Measurements from ENCODE around the gene AATK. TPM values are rescaled to one million over a fixed set of nuclear protein-coding genes. Genes with fewer than 3 reads are reported as not detected.

The AATK gene
- total RNA-seq, 1 experiment from 2014 or later = 1.1 TPM

DNA sequence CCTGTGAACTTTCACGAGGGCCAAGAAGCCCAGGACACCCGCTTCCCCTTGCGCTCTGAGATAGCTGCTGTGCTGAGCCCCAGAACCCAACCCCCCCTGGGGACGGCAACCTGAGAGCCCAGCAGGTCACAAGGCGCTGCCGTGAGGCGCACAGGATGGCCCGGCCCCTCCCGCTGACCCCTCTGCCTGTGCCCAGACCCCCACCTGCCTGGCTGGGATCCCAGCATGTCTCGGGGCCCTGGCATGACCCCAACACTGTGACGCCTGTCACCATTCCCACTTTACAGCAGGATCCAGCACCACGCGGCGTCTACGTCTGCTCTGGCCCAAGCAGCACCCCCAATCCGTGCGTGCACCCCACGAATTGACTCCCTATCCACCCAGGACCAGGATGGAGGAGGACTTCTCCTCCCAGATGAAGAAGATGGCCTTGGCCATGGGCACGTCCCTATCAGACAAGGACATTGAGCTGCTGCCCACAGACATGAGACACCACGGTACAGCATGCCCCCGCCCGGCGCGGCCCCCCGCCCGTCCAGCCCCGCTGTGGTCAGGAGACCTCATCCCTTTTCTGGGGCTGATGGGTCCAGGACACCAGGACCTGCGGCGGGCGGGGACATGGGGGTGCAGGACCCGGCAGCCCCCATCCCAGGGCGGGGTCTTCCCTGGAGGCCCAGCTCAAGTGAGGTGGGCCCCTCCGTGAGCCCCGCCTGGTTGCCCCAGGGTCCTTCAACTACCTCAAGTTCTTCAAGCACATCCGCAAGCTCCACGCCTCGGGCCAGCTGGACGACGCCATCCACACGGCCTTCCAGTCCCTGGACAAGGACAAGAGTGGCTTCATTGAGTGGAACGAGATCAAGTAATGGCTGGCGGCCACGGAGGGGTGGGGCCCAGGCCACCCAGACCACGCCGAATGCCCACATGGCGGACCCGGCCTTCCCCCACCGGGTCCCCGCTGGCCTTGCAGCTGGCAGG, 15.1 kb upstream of the AATK start:
- H3K9me3 ChIP-seq (ENCODE audit: low read length) = no peaks in the 10 kb centered on the region
- H3K36me3 ChIP-seq (ENCODE audit: low read depth, low read length) = no peaks in the 10 kb centered on the region
- TF ChIP-seq, protein P1, sequence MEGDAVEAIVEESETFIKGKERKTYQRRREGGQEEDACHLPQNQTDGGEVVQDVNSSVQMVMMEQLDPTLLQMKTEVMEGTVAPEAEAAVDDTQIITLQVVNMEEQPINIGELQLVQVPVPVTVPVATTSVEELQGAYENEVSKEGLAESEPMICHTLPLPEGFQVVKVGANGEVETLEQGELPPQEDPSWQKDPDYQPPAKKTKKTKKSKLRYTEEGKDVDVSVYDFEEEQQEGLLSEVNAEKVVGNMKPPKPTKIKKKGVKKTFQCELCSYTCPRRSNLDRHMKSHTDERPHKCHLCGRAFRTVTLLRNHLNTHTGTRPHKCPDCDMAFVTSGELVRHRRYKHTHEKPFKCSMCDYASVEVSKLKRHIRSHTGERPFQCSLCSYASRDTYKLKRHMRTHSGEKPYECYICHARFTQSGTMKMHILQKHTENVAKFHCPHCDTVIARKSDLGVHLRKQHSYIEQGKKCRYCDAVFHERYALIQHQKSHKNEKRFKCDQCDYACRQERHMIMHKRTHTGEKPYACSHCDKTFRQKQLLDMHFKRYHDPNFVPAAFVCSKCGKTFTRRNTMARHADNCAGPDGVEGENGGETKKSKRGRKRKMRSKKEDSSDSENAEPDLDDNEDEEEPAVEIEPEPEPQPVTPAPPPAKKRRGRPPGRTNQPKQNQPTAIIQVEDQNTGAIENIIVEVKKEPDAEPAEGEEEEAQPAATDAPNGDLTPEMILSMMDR (conservative IDR thresholded peaks at IDR 0.05; ENCODE audit: low read depth, low read length) = no peak
- TF ChIP-seq EZH2 (IDR thresholded peaks at IDR 0.05; ENCODE audit: low read length, unreplicated experiment) = no peak
- no peak for TF ChIP-seq EZH2phosphoT487 (IDR thresholded peaks at IDR 0.05; ENCODE audit: borderline replicate concordance, low read length)
- no TSS peak for BruUV-seq (replicated peaks)
- H4K20me1 ChIP-seq (ENCODE audit: low read length) = no peaks in the 10 kb centered on the region
- ChIA-PET CTCF (no interaction called here), POLR2A (ENCODE audit: unreplicated experiment) (no interaction called here)
- H3F3A ChIP-seq (ENCODE audit: low read length, unreplicated experiment) = no peaks in the 10 kb centered on the region
- no peak overlapping the region for H3K4me2 ChIP-seq (ENCODE audit: low read length)
- H3K9me2 ChIP-seq (replicated peaks; ENCODE audit: low read length) = no peaks in the 10 kb centered on the region
- no peak overlapping the region for H2AFZ ChIP-seq (ENCODE audit: low read length)
- no peak overlapping the region for H3K4me3 ChIP-seq (ENCODE audit: low read length)
- no peaks in the 10 kb centered on the region for H3K4me1 ChIP-seq (ENCODE audit: insufficient read depth, low read length)
- no peak overlapping the region for H3K9ac ChIP-seq (ENCODE audit: low read length)
- no peaks in the 10 kb centered on the region for H3K79me2 ChIP-seq (ENCODE audit: low read length)
- intact Hi-C loops (cut with micrococcal nuclease) = no loop called here
- H3K27me3 ChIP-seq (ENCODE audit: low read length) = no peaks in the 10 kb centered on the region
- ATAC-seq (no peak), DNase-seq (no peak)
- no peak overlapping the region for H3K27ac ChIP-seq (ENCODE audit: low read length)

DNA sequence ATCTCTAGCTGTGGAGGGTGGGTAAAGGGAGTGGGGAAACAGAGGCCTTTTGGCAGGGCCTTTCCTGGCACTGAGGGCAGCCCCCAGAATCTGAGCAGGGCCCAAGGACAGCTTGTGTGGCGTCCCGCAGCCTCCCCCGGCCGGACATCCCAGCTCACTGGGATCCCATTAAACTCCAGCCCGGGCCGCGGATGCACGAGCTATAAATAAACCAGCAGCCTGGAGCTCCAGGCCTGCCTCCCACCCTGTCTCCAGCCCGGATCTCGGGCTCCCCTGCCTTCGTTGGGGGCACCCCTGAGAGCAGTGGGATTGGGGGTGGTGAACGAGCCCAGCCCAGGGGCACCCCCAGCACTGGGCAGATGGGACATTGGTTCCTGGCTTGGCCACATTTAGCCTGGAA, 13.8 kb upstream of the AATK start:
- no peak overlapping the region for H3K4me2 ChIP-seq (ENCODE audit: low read length)
- H2AFZ ChIP-seq (ENCODE audit: low read length) = no peak overlapping the region
- no peaks in the 10 kb centered on the region for H3F3A ChIP-seq (ENCODE audit: low read length, unreplicated experiment)
- no peaks in the 10 kb centered on the region for H3K4me1 ChIP-seq (ENCODE audit: insufficient read depth, low read length)
- intact Hi-C loops (cut with micrococcal nuclease) = no loop called here
- CTCF ChIA-PET = no interaction called here
- TF ChIP-seq EZH2 (IDR thresholded peaks at IDR 0.05; ENCODE audit: low read length, unreplicated experiment) = no peak
- TF ChIP-seq, protein P1 (conservative IDR thresholded peaks at IDR 0.05; ENCODE audit: low read depth, low read length) = no peak
- TF ChIP-seq EZH2phosphoT487 (IDR thresholded peaks at IDR 0.05; ENCODE audit: borderline replicate concordance, low read length) = no peak
- BruUV-seq (replicated peaks) = no TSS peak
- ATAC-seq = no peak
- no peaks in the 10 kb centered on the region for H3K9me2 ChIP-seq (replicated peaks; ENCODE audit: low read length)
- H3K79me2 ChIP-seq (ENCODE audit: low read length) = no peaks in the 10 kb centered on the region
- no peaks in the 10 kb centered on the region for H3K9me3 ChIP-seq (ENCODE audit: low read length)
- POLR2A ChIA-PET (ENCODE audit: unreplicated experiment) = no interaction called here
- no peak overlapping the region for H3K4me3 ChIP-seq (ENCODE audit: low read length)
- no peaks in the 10 kb centered on the region for H3K27me3 ChIP-seq (ENCODE audit: low read length)
- no peak overlapping the region for H3K9ac ChIP-seq (ENCODE audit: low read length)
- H3K27ac ChIP-seq (ENCODE audit: low read length) = no peak overlapping the region
- no peaks in the 10 kb centered on the region for H4K20me1 ChIP-seq (ENCODE audit: low read length)
- H3K36me3 ChIP-seq (ENCODE audit: low read depth, low read length) = no peaks in the 10 kb centered on the region
- DNase-seq = no peak

DNA sequence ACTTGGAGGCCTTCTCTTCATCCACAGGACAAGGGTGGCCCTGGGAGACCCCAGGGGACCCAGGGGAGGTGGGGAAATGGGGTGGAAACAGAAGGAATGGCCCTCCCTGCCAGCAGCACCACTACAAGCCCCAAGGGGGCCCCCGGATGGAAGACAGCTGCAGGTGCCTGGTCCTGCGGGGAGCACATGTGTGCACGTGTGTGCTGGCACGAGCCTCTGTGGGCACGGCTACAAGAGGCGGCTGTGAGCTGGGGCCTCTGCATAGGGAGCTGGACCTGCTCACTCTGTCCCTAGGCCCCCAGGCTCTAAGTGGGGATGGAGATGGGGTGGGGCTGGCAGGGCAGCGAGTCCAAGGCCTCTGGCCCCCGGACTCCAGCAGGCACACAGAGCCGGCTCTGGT, 13.2 kb upstream of the AATK start:
- H3K4me1 ChIP-seq (ENCODE audit: insufficient read depth, low read length) = no peaks in the 10 kb centered on the region
- H3K9me3 ChIP-seq (ENCODE audit: low read length) = no peaks in the 10 kb centered on the region
- ChIA-PET POLR2A (ENCODE audit: unreplicated experiment) (no interaction called here), CTCF (no interaction called here)
- no peaks in the 10 kb centered on the region for H4K20me1 ChIP-seq (ENCODE audit: low read length)
- ATAC-seq = no peak; the same call in 1 of the 2 replicates
- no peaks in the 10 kb centered on the region for H3K9me2 ChIP-seq (replicated peaks; ENCODE audit: low read length)
- H3F3A ChIP-seq (ENCODE audit: low read length, unreplicated experiment) = no peaks in the 10 kb centered on the region
- intact Hi-C loops (cut with micrococcal nuclease) = no loop called here
- no peaks in the 10 kb centered on the region for H3K79me2 ChIP-seq (ENCODE audit: low read length)
- no peaks in the 10 kb centered on the region for H3K36me3 ChIP-seq (ENCODE audit: low read depth, low read length)
- H2AFZ ChIP-seq (ENCODE audit: low read length) = no peak overlapping the region
- no peak overlapping the region for H3K9ac ChIP-seq (ENCODE audit: low read length)
- no peak overlapping the region for H3K27ac ChIP-seq (ENCODE audit: low read length)
- H3K27me3 ChIP-seq (ENCODE audit: low read length) = no peaks in the 10 kb centered on the region
- TF ChIP-seq EZH2phosphoT487 (IDR thresholded peaks at IDR 0.05; ENCODE audit: borderline replicate concordance, low read length) (no peak), EZH2 (IDR thresholded peaks at IDR 0.05; ENCODE audit: low read length, unreplicated experiment) (no peak)
- TF ChIP-seq, protein P1 (conservative IDR thresholded peaks at IDR 0.05; ENCODE audit: low read depth, low read length) = no peak
- no peak overlapping the region for H3K4me2 ChIP-seq (ENCODE audit: low read length)
- no peak for DNase-seq
- BruUV-seq (replicated peaks) = no TSS peak
- H3K4me3 ChIP-seq (ENCODE audit: low read length) = no peak overlapping the region
